NOMO-1 treated with dmso at 0.1 percent for 144 hours (cell line): ENCODE results near the gene BCL10.
A peak's percentile ranks its signal among the peaks of the same experiment; 100 is the strongest.

Source experiments
- DNase-seq: peaks from one replicate; lab custom pipeline; 2025; ENCODE audit not compliant: unreplicated experiment; lab: John Stamatoyannopoulos, UW

The BCL10 gene

DNA sequence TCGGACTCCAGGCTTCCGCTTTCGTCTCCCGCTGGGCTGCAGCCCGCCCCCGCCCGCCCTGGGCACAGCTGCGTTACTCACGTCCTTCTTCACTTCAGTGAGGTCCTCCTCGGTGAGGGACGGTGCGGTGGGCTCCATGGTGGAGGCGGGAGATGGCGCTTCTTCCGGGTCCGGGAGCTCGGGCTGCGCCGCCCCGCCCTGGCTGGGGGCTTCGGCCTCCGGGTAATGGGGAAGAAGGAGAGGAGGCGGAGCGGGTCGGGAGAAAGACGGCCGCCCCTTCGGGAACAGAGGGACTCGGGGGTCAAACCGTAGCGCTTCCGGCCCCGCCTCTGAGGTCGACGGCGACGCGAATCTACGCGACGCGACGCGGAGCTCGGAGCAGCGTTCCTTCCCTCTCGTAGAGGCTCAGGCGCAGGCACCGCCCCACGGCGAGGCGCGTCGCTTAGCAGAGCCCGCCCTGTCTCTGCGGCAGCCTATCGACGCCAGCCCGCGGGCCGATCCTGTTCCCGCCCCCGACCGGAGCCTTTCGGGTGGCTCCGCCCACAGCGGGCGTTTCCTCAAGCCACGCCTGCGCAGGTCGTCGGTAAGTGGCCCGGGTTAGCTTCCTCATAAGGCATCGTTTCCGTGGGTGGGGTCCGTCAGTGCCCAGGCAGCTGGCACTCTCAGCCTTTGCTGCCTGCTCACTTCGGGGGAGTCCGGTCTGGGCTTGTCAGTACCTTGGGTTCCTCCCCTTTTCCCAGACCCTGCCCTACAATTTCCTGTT lies at the start of gene BCL10:
TSS of gene BCL10 (minus strand) at position 418 of the 763 bp plus-strand sequence. CDS start at position 138, 280 bp downstream.
- DNase-seq, result peak; percentile 98

DNA sequence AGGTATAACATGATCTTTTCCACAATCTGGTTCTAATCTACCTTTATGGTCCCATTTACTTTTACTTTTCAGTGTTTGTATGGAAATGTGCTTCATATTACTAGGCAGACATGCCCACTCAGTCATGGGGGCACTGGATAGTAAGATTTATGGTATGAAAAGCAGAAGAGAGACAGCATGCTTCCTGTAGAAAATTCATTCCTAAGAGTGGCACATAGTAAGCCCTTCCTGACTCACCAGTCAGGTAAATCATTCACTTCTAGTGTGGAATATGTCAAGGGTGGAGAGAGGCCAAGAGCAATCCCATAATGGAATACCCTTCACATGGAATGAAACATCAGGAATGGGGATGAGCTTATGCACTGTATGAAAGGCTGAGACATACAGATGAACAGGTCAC lies 49.5 kb upstream of the BCL10 start:
- no peak for DNase-seq

DNA sequence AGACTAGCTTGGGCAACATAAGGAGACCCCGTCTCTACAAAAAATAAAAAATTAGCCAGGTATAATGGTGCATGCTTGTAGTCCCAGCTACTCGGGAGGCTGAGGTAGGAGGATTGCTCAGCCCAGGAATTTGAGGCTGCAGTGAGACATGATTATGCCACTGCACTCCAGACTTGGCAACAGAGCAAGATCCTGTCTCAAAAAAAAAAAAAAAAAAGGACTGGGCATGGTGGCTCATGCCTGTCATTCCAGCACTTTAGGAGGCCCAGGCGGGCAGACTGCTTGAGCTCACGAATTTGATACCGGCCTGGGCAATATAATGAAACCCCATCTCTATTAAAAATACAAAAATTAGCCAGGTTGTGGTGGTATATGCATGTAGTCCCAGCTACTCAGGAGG lies 47.3 kb upstream of the BCL10 start:
- no peak for DNase-seq

DNA sequence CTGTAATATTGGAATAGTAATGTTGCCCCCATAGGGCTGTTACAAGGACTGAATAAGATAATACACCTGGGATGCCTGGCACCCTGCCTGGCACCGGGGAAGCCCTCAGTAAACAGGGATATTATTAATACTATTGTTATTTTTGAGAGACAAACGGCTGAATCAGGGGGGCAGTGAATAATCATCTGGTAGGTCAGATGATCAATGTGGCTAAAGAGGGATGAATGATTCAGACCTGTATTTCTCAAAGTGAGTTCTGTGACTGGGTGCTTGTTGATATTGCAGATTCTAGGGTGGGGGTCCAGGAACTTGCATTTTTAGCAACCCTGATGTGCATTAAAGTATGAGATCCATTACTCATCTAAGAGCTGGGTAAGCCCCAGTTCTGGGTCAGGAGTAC lies 46.2 kb upstream of the BCL10 start:
- no peak for DNase-seq

DNA sequence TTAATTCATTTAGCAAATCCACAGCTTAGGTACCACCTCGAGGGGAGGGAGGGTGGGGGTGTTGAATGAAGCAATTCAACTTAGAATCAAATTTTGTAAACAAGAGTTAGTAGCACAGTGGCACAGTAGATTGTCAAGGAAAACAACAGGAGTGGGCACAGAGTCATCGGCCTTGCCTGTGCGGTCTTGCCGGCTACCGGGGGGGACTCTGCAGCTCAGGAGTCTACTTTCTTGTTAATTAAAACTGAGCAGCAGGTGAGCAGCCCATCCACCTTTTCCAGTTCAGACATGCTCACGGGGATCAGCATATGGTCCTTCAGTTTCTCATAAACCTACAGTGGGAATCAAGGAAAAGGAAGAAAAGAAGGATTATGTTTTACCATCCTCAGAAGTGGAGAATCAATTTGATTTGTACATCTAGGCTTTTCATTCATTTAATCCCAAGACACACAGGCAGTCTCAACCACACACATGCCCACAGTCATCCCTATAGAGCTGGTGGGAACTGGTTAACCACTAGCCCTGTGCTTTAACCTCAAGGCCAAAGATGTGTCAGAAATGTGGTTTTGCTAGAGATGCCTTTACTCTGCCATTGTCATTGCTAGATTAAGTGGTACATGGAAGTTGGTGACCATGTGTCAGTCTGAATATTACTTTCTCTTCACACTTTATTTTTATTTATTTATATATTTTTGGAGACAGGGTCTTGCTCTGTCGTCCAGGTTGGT lies 45.0 kb upstream of the BCL10 start:
- no peak for DNase-seq

DNA sequence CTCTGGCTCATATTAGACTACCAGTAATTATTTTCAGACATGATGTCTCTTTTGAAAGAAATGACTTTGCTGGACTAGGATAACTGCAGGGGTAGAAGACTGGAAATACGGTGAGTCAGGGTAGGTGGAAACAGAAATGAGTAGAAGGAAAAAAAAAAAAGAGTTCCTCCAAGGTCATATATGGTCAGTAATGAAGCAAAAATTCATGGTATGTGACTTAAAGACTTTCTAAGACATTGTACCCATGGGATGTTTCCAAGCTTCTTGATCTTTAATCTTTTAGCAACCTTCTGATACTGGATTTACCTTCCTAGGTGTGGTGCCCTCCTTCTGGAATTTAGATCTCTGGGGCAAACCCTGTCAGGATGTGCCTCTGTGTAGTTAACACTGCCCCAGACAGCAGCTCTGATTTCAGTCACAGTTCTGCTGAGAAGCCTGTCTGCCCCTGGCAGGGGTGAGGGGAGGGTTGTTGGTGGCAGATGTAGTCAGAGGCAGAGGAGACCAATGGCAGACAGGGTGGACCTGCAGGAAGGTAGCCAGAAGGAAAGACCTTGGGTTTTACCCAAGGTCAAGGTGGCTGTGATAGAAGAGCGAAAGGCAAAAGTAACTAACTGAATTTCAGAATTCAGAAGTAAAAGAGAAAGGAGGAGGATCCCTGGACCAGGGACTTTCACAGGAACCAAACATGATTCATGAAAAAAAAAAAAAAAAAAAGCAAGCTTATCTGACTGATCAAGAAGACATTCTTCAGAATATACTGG lies 44.1 kb upstream of the BCL10 start:
- no peak for DNase-seq

DNA sequence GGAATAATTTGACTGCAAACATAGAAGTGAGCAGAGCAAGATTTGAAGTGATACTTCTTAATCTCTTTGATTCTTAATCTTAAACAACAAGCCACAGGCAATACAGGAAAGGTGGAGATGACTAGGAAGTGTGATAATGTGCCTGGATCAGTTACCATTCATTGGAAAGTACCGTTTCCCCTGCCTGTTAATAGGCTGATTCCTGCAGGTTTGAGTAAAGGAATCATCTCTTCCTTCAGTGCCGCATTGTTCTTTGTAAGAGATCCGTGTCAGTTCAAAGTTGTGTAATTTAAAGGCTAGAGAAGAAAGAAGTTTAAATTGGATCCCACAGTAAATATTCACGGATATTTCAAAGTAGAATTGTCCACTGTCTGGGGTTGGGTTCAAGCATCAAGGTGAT lies 43.5 kb upstream of the BCL10 start:
- no peak for DNase-seq

DNA sequence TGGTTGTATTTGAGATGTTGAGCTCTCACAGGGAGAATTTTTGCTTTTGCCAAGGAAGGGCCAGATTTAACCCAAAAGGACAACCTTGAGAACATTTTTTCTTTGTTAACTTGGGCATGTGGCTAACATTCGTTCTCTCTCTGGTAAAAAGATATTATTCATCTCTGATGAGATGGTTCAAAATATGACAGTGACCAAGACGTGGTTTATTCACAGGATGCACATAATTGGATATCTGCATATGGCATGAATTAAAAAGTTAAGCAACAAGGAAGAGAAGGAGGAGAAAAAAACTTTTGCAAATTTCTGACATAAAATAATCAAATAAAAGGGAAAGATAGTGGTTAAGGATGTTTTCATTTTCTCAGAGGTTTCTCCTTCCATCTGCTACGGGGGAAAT lies 43.1 kb upstream of the BCL10 start:
- DNase-seq, result no peak

DNA sequence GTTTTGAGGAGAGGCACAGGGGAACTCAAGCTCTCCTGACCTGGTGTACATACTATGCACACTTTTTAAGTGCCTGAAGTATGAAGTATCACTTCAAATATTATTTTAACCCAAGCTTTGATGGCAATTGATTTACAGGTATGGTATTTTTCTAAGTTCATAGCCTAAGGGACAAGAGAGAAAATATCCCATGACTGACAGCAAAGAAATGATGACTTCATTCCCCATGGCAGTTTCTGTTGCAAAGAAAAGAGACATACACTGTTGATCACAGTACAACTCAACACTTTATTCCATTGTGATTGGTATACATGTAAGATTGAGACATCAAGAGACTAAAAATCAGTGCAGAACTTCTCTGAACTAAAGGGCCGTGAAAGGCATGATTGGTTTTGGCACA lies 41.8 kb upstream of the BCL10 start:
- no peak for DNase-seq

DNA sequence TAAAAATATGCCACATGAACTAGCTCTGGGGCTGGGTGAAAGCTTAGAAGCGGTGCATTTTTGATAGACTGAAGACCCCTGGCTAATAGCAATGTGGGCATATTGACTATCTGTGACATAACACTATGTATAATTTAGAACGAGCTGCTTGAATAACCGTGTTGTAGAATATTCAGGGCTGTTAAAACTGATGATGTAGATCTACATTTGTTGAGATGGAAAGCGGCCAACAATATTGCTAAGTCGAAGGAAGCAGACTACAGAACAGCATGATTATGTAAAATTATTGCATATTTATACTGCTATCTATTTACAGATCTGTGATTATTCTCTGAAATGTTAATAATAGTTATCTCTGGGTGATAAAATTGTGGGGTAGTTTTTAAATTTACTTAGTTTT lies 41.1 kb upstream of the BCL10 start:
- no peak for DNase-seq

DNA sequence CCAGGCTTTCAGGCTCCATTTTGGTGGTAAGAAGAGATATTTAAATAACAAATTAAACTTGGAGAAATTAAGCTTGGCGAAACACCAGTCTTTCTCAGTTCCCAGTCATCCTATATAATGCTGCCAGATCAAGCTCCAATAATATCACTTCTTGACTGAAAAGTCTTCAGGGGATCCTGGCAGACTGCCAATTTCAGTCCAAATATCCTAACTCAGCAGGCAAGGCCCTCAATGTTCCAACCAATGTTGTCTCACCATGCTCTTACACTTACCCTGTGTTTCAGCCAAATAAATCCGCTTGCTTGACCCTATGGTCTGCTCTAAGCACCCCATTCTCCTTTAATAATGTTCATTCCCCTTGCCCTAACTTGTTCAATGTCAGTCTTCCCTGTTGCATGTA lies 39.9 kb upstream of the BCL10 start:
- DNase-seq, result no peak

DNA sequence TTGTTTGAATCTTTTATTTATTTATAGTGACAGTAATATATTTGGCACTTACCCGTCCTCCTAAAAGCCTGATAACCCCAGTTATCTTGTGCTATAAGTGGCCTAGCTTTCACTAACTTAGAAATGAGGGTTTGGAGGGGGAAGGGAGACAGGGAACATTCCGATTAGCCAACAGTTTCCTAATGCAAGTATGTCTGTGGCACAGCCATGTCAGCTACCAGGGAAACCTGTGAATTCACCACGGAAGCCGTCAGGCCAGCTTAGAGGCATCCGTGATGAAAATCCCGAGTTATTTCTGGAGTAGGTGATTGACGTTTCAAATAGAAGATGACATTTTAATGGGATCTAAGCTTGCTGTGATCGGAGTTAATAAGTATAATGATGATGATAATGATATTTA lies 39.4 kb upstream of the BCL10 start:
- DNase-seq, result no peak

DNA sequence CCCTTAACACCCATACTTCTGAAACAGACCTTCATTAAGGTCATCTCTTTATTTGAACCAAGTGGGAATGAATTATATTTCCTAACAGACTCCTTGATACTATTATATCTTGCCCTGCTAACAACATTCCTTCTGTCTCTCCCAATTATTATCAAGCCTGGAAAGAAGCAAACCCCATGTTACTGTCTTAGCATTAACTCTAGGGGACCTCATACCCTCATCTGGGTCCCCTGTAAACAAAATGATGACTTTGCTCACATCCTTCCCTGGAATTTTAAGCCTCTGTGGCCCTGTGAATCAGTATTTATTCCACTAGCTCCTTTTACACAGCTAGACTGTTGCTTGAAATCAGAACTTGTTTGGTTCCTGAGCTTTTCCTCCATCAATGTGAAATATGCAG lies 38.3 kb upstream of the BCL10 start:
- no peak for DNase-seq

DNA sequence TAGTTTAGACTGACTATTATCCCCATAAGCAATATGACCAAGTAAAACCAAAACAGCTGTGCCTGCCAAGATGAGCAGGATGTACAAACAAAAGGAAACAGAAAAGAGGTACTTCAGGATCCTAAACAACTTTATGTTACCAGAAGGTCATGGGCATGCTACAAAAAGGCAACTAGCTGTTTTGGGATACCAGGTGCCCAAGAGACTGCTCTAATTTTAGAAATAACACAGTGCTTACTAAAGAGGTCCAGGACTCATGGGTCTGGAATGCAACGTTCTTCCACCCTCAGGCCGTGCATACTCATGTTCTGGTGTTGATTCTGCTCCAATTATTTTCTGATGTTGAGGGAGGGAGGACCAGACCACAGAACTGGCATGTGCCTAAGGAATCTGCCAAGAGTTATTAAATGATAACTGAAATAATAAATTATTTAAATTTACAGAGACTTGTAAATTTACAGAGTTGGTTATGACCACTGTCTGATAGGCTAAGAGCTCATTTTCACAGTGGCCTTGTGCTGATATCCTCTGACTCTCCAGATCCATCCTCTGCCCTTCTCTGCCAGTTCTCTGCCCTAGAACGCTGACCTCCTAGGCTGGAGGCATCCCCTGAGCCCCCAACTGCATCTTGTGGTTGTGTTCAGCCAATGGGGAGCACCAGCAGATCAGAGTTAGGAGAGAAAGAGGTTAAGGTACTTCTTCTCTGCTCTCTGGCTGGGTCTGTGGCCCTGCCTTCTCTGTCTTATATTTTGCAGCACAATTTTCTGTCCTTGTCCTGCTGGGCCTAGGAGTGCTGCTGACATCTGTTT lies 37.7 kb upstream of the BCL10 start:
- no peak for DNase-seq

DNA sequence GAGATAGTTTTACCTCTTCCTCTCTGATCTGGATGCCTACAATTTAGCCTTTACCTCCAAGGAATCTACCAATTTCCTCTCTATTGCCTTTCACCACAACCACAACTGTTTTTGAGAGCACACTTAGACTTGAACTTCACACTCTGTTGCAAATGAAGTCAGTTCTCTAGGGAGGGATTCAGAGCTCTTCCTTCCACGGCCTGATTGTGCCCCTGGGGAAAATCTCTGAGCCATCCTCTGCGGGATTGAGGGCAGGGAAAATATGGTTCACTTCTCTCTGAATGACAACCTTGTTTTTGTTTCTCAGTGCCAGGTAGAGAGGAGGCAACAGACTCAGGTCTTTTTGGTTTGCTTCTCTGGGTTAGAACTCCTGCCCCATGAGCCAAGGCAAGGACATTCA lies 35.4 kb upstream of the BCL10 start:
- DNase-seq, result no peak

DNA sequence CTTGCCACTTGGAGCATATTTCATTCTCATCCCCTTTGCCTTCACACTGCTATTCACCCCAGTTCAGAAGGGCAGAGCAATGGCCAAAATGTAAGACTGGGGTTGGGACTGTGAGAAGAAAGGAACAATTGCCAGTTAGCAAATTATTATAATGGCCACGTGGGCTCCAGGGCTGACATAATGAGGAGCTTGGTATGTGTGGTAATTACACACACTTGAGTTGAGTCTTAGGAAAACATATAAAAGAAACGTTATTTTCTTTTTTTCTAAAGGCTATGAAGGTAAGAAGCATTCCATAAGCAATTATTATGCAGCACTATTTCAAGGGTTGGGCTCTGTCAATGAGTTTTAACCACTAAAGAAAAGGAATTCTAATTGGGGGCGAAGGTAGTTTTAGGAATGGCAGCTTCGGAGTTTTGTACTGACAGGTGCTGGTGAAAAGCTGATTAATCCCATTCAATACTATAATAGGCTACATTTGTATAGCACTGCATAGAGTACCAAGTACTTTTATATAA lies 32.5 kb upstream of the BCL10 start:
- DNase-seq, result no peak

DNA sequence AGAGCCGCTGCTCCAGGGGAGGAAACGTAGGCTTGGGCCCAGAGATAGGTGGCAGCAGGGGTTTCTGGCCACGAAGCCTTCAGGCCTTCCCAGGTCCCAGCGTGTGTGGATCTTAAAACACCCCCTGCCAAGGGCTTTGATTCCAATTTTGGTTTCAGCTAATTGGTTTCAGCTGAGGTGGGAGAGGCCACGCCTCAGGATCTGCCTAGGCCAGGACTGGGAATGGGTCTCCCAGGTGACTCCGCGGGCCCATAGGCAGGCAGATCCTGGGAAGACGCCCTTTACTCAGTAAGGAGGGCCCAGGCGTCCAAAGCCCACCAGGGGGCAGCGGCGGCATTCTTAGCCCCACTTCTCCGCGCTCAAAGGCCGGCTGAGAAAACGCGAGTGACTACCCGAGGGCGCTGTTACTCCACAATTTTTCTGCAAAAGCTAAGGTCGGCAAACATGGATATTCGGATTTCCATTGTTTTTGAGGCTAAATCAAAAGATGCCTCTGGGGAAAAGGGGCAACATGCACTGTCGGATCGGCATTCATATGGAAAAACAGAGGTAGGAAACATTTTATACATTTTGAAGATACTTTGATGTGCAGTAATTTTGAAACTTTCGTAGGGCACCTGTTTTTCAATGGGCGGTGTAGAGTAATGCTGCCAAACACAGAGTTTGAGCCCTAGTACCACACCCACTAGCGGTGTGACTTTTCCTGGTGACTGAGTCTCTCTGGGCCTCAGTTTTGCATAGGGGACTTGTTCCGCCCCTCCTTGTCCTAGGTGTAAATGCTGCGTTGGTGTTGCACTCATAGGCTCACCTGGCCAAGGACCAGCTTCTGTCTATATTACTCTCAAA lies 31.8 kb upstream of the BCL10 start:
- DNase-seq, result peak; percentile 39

DNA sequence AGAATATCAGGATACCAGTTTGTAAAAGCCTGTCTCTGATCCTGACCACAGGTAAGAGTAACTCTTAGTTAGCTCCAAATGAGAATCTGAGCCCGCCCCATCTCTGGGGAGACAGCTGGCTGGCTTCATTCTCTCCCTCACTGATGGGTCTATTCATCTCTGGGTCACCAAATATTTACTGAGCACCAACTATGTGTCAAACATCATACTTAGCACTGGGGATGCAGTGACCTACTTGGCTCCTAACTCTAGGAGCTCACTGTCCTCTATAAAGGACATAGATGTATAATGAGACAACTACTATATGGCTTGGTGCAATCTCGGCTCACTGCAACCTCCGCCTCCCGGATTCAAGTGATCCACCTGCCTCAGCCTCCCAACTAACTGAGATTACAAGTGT lies 29.8 kb upstream of the BCL10 start:
- no peak for DNase-seq

DNA sequence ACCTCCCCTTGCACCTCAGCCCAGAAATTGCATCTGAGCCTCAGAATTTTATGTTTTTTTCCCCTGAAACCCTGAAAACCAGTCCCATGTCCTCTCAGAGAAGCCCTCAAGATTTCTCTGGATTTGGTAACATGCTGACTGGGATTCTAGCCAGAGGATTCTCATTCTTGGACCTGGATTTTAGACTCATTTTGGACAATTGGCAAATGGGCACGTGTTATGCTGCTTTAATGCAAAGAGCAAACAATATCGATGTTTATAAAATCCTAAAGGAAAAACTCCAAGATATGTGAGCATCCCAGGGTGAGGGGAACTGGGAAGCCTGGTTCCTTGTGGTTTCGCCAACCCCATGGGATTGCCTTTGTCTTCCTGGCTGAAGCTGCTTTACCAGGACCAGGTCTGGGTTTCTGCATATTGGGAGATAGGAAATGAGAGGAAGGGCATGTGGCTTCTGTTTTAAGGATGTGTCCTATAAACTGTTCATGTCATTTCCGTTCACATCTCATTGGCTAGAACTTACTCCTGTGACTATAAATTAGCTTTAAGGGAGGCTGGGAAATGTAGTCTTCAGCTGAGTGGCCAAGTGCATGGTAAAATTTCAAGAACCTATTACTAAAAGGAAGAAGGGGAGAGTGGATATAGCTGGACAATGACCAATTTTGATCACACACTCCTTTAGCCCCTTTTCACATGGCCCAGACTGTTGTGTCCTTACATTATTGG lies 27.2 kb upstream of the BCL10 start:
- DNase-seq, result no peak
